ENCODE results near the gene CNTFR.
"Not testable (repeated sequence)": the region's sequence is repeated elsewhere in the genome, so short reads cannot be mapped to it uniquely, and the experiment has no call there.

CNTFR gene

GRCh38 chr9:34544035-34544434 lies 45.5 kb downstream of the CNTFR start:
- no peaks in the 10 kb centered on the region for H3K9me3 Mint-ChIP-seq
- DNase-seq (no peak), ATAC-seq (replicated peaks) (no peak)
- H3K27ac Mint-ChIP-seq = no peak overlapping the region
- H3K27me3 Mint-ChIP-seq = peaks cover 50 to 59% of the 10 kb centered on the region in 2 donors
- H3K36me3 Mint-ChIP-seq = no peaks in the 10 kb centered on the region
- no peak overlapping the region for H3K4me3 Mint-ChIP-seq
- H3K4me1 Mint-ChIP-seq = no peaks in the 10 kb centered on the region

- DNase-seq (no peak), ATAC-seq (replicated peaks) (no peak)
- H3K36me3 Mint-ChIP-seq = no peaks in the 10 kb centered on the region
- H3K4me1 Mint-ChIP-seq = no peaks in the 10 kb centered on the region
- no peaks in the 10 kb centered on the region for H3K9me3 Mint-ChIP-seq
- peaks cover 41 to 52% of the 10 kb centered on the region in 2 donors for H3K27me3 Mint-ChIP-seq
- H3K4me3 Mint-ChIP-seq = no peak overlapping the region
- H3K27ac Mint-ChIP-seq = no peak overlapping the region
Observed at GRCh38 chr9:34541540-34541939, 48.0 kb downstream of the CNTFR start.

- Mint-ChIP-seq H3K27ac (no peak overlapping the region), H3K9me3 (no peaks in the 10 kb centered on the region), H3K4me3 (no peak overlapping the region), H3K27me3 (peaks cover 40 to 52% of the 10 kb centered on the region in 2 donors), H3K36me3 (no peaks in the 10 kb centered on the region), H3K4me1 (no peaks in the 10 kb centered on the region)
- DNase-seq (no peak), ATAC-seq (replicated peaks) (no peak)
Observed at GRCh38 chr9:34540827-34541226, 48.7 kb downstream of the CNTFR start.

DNA sequence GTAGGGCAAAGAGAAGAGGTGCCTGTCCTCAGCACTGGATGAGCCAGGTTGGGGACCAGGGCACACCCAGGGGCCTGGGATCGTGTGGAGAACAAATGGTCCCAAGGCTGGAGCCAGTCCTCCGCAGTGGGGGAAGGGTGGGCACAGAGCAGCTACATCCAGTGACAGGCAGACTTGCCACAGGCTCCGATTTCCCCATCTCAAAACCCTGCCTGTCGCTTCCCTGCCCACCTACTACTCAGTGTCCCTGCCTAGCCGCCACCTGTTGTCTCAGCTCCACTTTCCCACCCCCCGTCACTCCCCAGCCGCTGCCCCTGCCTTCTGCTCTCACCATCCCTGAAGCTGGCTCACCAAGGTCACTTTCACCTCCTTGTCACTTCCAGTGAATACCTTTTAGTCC lies 52.8 kb downstream of the CNTFR start:
- Mint-ChIP-seq H3K4me1 (no peaks in the 10 kb centered on the region), H3K4me3 (no peak overlapping the region), H3K9me3 (no peaks in the 10 kb centered on the region), H3K36me3 (no peaks in the 10 kb centered on the region), H3K27me3 (peaks cover 39 to 75% of the 10 kb centered on the region in 2 donors), H3K27ac (no peak overlapping the region)
- DNase-seq = no peak
- ATAC-seq (replicated peaks) = no peak

DNA sequence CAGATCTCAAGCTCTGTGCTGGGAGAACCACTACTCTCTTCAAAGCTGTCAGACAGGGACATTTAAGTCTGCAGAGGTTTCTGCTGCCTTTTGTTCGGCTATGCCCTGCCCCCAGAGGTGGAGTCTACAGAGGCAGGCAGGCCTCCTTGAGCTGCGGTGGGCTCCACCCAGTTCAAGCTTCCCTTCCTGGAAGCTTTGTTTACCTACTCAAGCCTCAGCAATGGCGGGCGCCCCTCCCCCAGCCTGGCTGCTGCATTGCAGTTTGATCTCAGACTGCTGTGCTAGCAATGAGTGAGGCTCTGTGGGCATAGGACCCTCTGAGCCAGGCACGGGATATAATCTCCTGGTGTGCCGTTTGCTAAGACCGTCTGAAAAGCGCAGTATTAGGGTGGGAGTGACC lies 57.5 kb downstream of the CNTFR start:
- not testable (repeated sequence) for ATAC-seq (replicated peaks); H3K36me3 Mint-ChIP-seq; H3K4me1 Mint-ChIP-seq; H3K4me3 Mint-ChIP-seq; H3K27ac Mint-ChIP-seq; DNase-seq; H3K9me3 Mint-ChIP-seq
- H3K27me3 Mint-ChIP-seq = peaks cover 43 to 77% of the 10 kb centered on the region in 2 donors

DNA sequence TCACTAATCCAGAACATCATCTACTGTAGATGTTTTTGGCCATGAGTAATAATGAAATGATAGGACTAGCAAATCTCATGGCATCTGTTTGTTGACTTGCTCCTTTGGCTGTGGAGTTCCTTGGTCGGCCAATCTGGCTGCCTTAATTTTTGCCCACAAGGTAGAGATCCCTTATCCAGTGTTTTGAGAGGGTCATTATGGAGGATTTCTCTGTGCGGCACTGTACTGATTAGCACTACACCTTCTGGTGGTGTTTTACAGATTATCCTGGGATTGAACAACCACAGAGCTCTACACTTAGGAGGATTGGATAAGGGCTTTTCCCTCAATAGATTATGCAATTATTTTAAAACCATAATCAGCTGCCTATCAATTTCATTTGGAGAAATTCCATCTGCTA lies 63.5 kb downstream of the CNTFR start:
- no peak overlapping the region for H3K27ac Mint-ChIP-seq
- H3K27me3 Mint-ChIP-seq = peaks cover 43 to 59% of the 10 kb centered on the region in 2 donors
- peaks cover 6% of the 10 kb centered on the region in 2 donors for H3K4me1 Mint-ChIP-seq
- no peaks in the 10 kb centered on the region for H3K36me3 Mint-ChIP-seq
- ATAC-seq (replicated peaks) = no peak
- H3K9me3 Mint-ChIP-seq = peaks cover 0 to 1% of the 10 kb centered on the region in 2 donors
- H3K4me3 Mint-ChIP-seq = no peak overlapping the region
- no peak for DNase-seq

- no peak overlapping the region for H3K27ac Mint-ChIP-seq
- peaks cover 0 to 1% of the 10 kb centered on the region in 2 donors for H3K9me3 Mint-ChIP-seq
- ATAC-seq (replicated peaks) (no peak), DNase-seq (no peak)
- H3K36me3 Mint-ChIP-seq = no peaks in the 10 kb centered on the region
- peaks cover 7 to 8% of the 10 kb centered on the region in 2 donors for H3K4me1 Mint-ChIP-seq
- no peak overlapping the region for H3K4me3 Mint-ChIP-seq
- peaks cover 30 to 46% of the 10 kb centered on the region in 2 donors for H3K27me3 Mint-ChIP-seq
Observed at GRCh38 chr9:34524349-34524748, 65.2 kb downstream of the CNTFR start.

DNA sequence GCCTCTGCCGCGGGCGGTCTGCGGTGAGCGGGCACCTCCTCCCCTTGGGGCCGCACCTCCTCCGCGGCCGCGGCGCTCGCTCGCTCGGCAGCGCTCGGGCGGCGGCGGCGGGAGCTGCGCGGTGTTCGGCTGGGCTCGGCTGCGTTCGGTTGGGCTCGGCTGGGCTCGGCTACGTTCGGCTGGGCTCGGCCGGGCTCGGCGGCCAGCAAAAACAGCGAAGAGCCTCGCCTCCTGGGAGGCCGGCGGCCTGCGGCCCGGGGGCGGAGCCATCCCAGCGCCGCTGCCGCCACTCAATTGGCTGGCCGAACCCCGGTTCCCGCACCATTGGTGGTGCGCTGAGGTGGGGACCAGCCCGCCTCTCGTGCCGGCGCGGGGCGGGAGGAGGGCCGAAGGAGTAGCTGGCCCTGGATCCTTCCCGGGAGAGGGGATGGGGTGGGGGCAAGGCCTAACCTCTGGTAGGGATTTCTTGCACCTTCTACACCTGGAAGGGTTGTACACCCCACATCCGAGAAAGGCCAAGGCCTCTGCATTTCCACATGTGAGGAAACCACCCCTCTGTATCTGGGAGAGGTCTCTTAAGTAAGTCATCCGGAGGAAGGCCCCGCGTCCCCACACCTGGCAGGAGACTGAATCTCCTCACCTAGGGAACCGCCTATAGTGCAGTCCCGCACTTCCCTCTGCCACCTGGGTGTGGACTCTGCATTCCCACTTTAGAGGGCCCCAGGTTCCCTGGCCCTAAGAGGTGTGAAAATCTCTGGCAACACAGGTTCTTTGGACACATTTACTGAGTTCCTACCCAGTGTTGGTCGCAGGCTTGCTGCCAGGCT lies 66.3 kb downstream of the CNTFR start, which contains the start of gene ENHO:
Gene ENHO, minus strand, starts transcription at position 20 of the 827 bp plus-strand sequence. CDS start 1,295 bp downstream, outside the sequence.
- H3K36me3 Mint-ChIP-seq = no peaks in the 10 kb centered on the region
- ATAC-seq (replicated peaks) (peak; percentile 95 to 97), DNase-seq (peak; percentile 90)
- peak within 1 kb of the TSS; percentile 58 to 71 for H3K4me3 Mint-ChIP-seq
- H3K27me3 Mint-ChIP-seq = peaks cover 30 to 45% of the 10 kb centered on the region in 2 donors
- peaks cover 12 to 13% of the 10 kb centered on the region in 2 donors for H3K4me1 Mint-ChIP-seq
- H3K9me3 Mint-ChIP-seq = peaks cover 0 to 1% of the 10 kb centered on the region in 2 donors
- H3K27ac Mint-ChIP-seq = no peak within 1 kb of the TSS

- Mint-ChIP-seq H3K36me3 (no peaks in the 10 kb centered on the region), H3K27ac (no peak overlapping the region), H3K9me3 (no peaks in the 10 kb centered on the region), H3K4me3 (peak overlapping the region; percentile 46 to 50), H3K4me1 (peaks cover 12 to 13% of the 10 kb centered on the region in 2 donors), H3K27me3 (peaks cover 31 to 47% of the 10 kb centered on the region in 2 donors)
- ATAC-seq (replicated peaks) (no peak), DNase-seq (no peak)
Observed at GRCh38 chr9:34522091-34522887, 67.2 kb downstream of the CNTFR start.

GRCh38 chr9:34521406-34522045 lies 68.0 kb downstream of the CNTFR start:
- ATAC-seq (replicated peaks) = no peak
- peak overlapping the region in 1 of 2 donors; percentile 22 for H3K4me3 Mint-ChIP-seq
- no peaks in the 10 kb centered on the region for H3K9me3 Mint-ChIP-seq
- H3K4me1 Mint-ChIP-seq = peaks cover 12 to 13% of the 10 kb centered on the region in 2 donors
- no peak for DNase-seq
- peaks cover 31 to 52% of the 10 kb centered on the region in 2 donors for H3K27me3 Mint-ChIP-seq
- H3K36me3 Mint-ChIP-seq = no peaks in the 10 kb centered on the region
- no peak overlapping the region for H3K27ac Mint-ChIP-seq

DNA sequence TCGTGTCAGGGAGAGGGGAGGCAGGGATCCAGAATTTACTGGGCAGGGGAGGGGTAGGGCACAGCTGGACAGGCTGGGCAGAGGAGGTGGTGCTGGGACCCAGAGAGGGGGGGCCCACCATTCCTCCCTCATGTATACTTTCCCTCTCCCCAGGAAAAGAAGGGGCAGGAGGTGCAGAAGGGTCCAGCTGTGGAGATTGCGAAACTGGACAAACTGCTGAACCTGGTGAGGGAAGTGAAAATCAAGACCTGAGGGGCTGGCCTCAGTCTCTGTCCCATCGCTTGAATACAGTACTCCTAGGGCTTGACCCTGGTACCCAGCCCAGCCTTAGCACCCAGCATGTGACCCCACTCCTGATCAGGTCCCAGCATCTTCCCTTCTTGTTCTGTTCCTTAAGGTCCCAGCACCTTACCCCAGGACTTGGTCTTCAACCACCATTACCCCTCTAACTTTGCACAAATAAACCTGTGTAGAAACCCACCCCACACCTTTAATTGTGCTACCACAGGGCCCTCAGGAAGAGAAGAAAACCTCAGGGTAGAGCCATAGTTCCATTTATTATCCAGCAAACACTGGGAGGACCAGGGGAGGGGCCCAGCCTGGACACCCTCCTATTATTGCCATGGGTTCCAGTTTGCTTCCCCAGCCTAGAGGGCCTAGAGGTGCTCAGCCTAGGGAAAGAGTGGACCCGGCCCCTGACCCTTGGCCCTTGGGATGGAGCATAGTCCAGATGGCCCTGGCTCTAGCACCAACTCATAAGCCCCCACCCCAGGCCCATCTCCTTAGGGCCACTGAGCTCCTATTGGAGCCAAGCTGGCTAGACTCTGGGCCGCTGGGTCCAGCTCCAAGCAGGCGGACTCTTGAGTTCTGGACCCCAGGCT lies 68.8 kb downstream of the CNTFR start:
- peaks cover 32 to 48% of the 10 kb centered on the region in 2 donors for H3K27me3 Mint-ChIP-seq
- H3K4me3 Mint-ChIP-seq = no peak overlapping the region
- DNase-seq = no peak
- no peak for ATAC-seq (replicated peaks)
- H3K36me3 Mint-ChIP-seq = no peaks in the 10 kb centered on the region
- H3K4me1 Mint-ChIP-seq = peaks cover 12 to 13% of the 10 kb centered on the region in 2 donors
- no peak overlapping the region for H3K27ac Mint-ChIP-seq
- no peaks in the 10 kb centered on the region for H3K9me3 Mint-ChIP-seq

DNA sequence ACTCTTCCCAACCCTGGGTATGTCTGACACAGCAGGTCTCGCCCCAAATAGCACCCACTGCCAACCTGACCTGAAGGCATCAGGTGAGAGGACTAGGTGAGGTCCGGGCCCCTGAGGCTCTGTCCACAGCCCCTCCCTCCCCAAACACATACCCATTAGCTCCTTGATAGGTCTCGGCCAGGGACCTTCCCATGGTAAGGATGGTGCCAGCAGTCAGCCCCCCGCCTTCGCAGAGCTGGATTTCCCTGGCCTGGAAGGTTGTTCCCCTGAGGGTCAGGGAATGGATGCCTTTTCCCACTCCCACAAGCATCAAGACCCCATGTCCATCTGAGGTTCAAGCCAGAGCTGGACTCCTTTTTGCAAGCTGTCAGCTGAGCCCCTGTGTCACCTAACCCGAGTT lies 69.4 kb downstream of the CNTFR start:
- ATAC-seq (replicated peaks) (no peak), DNase-seq (no peak)
- Mint-ChIP-seq H3K9me3 (no peaks in the 10 kb centered on the region), H3K27me3 (peaks cover 28 to 43% of the 10 kb centered on the region in 2 donors), H3K36me3 (no peaks in the 10 kb centered on the region), H3K4me1 (peaks cover 12 to 13% of the 10 kb centered on the region in 2 donors), H3K4me3 (no peak overlapping the region), H3K27ac (no peak overlapping the region)

- Mint-ChIP-seq H3K36me3 (no peaks in the 10 kb centered on the region), H3K4me1 (peaks cover 12 to 13% of the 10 kb centered on the region in 2 donors), H3K4me3 (no peak overlapping the region), H3K27me3 (peaks cover 30 to 43% of the 10 kb centered on the region in 2 donors), H3K9me3 (no peaks in the 10 kb centered on the region), H3K27ac (no peak overlapping the region)
- no peak for ATAC-seq (replicated peaks)
- DNase-seq = no peak
Observed at GRCh38 chr9:34519321-34520020, 70.1 kb downstream of the CNTFR start.

Data from stimulated activated naive B cell treated with anti-CD40 and anti-IgM and Interleukin-4, amounts not matched to agents 10 μg/mL and 1 μg/mL and 100 μg/mL, for 72 hours (primary cell).